Peyer's patch (tissue), 4 donors: ENCODE measurements around the gene RAD51C.
"Not testable (repeated sequence)": the region's sequence is repeated elsewhere in the genome, so short reads cannot be mapped to it uniquely, and the experiment has no call there.

Experiments
- POLR2A ChIP-seq, 2 donors: fragments of 450-650 bp; IDR thresholded peaks; one replicate each; pipeline ENCODE4 v1.5.1; 2017; ENCODE audit warnings: antibody characterized with exemption in 2 of 2, mild to moderate bottlenecking in 2 of 2, moderate library complexity in 2 of 2
- TF ChIP-seq, protein P1 (sequence below), 6 experiments: fragments of 450-650 bp in 4 of 6; fragments of 200-600 bp in 2 of 6; sonication (generic) in 1 of 6; IDR thresholded peaks; one replicate each; pipeline ENCODE4 v1.5.1; 2017 to 2019; ENCODE audit warnings: antibody characterized with exemption in 6 of 6, mild to moderate bottlenecking in 3 of 6, moderate library complexity in 1 of 6

DNA sequence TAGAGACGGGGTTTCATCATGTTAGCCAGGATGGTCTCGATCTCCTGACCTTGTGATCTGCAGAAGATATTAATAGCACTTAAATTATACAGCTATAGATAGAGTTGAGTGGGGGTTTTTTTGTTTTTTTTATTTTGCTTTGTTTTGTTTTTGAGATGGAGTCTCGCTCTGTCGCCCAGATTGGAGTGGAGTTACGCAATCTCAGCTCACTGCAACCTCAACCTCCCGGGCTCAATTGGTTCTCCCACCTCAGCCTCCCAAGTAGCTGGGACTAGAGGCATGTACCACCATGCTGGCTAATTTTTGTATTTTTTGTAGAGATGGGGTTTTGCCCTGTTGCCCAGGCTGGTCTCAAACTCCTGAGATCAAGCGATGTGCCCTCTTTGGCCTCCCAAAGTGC, 2.4 kb upstream of the RAD51C start:
- TF ChIP-seq, protein P1, sequence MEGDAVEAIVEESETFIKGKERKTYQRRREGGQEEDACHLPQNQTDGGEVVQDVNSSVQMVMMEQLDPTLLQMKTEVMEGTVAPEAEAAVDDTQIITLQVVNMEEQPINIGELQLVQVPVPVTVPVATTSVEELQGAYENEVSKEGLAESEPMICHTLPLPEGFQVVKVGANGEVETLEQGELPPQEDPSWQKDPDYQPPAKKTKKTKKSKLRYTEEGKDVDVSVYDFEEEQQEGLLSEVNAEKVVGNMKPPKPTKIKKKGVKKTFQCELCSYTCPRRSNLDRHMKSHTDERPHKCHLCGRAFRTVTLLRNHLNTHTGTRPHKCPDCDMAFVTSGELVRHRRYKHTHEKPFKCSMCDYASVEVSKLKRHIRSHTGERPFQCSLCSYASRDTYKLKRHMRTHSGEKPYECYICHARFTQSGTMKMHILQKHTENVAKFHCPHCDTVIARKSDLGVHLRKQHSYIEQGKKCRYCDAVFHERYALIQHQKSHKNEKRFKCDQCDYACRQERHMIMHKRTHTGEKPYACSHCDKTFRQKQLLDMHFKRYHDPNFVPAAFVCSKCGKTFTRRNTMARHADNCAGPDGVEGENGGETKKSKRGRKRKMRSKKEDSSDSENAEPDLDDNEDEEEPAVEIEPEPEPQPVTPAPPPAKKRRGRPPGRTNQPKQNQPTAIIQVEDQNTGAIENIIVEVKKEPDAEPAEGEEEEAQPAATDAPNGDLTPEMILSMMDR (IDR thresholded peaks at IDR 0.05) = not testable (repeated sequence)
- not testable (repeated sequence) for TF ChIP-seq POLR2A (IDR thresholded peaks at IDR 0.05)
